Measurements from ENCODE around the gene SMYD3. TPM values are rescaled to one million over a fixed set of nuclear protein-coding genes. Genes with fewer than 3 reads are reported as not detected.

The SMYD3 gene
- total RNA-seq, 1 donor from 2014 or later = 31.9 TPM

DNA sequence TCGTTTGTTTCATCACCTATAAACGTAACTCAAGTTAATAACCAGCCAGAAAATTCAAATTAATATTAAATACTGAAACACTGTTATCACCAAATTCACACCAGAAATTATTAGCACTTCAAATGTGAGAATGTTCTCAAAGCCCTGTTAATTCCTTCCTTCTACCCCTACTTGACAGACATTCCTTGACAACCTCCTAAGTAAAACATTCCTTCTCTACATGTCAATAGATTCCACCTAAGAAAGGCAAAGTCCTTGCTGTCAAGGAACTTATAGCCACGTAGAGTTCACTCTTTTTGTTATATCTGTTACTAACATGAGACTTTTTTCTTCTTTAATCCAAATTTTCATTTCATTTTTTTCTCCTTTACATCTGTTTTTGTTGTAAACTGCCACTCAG lies 441.5 kb downstream of the SMYD3 start:
- Mint-ChIP-seq H3K9me3 (ENCODE audit: low read depth) (no peaks in the 10 kb centered on the region), H3K27ac (no peak overlapping the region), H3K4me3 (ENCODE audit: low read depth) (no peak overlapping the region), H3K4me1 (ENCODE audit: low read depth) (peaks cover 20% of the 10 kb centered on the region), H3K36me3 (ENCODE audit: insufficient read depth) (no peaks in the 10 kb centered on the region), H3K27me3 (no peaks in the 10 kb centered on the region)
- DNase-seq (ENCODE audit: low spot score, unreplicated experiment) = no peak
- TF ChIP-seq, protein P1, sequence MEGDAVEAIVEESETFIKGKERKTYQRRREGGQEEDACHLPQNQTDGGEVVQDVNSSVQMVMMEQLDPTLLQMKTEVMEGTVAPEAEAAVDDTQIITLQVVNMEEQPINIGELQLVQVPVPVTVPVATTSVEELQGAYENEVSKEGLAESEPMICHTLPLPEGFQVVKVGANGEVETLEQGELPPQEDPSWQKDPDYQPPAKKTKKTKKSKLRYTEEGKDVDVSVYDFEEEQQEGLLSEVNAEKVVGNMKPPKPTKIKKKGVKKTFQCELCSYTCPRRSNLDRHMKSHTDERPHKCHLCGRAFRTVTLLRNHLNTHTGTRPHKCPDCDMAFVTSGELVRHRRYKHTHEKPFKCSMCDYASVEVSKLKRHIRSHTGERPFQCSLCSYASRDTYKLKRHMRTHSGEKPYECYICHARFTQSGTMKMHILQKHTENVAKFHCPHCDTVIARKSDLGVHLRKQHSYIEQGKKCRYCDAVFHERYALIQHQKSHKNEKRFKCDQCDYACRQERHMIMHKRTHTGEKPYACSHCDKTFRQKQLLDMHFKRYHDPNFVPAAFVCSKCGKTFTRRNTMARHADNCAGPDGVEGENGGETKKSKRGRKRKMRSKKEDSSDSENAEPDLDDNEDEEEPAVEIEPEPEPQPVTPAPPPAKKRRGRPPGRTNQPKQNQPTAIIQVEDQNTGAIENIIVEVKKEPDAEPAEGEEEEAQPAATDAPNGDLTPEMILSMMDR (IDR thresholded peaks at IDR 0.05; ENCODE audit: unreplicated experiment) = no peak

GRCh38 chr1:246064891-246065290 lies 442.2 kb downstream of the SMYD3 start:
- DNase-seq (ENCODE audit: low spot score, unreplicated experiment) = no peak
- Mint-ChIP-seq H3K4me1 (ENCODE audit: low read depth) (peaks cover 20% of the 10 kb centered on the region), H3K27ac (no peak overlapping the region), H3K27me3 (no peaks in the 10 kb centered on the region), H3K36me3 (ENCODE audit: insufficient read depth) (no peaks in the 10 kb centered on the region), H3K9me3 (ENCODE audit: low read depth) (no peaks in the 10 kb centered on the region), H3K4me3 (ENCODE audit: low read depth) (no peak overlapping the region)
- TF ChIP-seq, protein P1 (IDR thresholded peaks at IDR 0.05; ENCODE audit: unreplicated experiment) = no peak

- no peak for DNase-seq (ENCODE audit: low spot score, unreplicated experiment)
- Mint-ChIP-seq H3K36me3 (ENCODE audit: insufficient read depth) (no peaks in the 10 kb centered on the region), H3K4me1 (ENCODE audit: low read depth) (peaks cover 20% of the 10 kb centered on the region), H3K9me3 (ENCODE audit: low read depth) (no peaks in the 10 kb centered on the region), H3K27me3 (no peaks in the 10 kb centered on the region), H3K4me3 (ENCODE audit: low read depth) (no peak overlapping the region), H3K27ac (no peak overlapping the region)
- TF ChIP-seq, protein P1 (IDR thresholded peaks at IDR 0.05; ENCODE audit: unreplicated experiment) = no peak
These were observed 444.0 kb downstream of the SMYD3 start for GRCh38 chr1:246063013-246063616.

GRCh38 chr1:246058466-246058865 lies 448.6 kb downstream of the SMYD3 start:
- Mint-ChIP-seq H3K4me1 (ENCODE audit: low read depth) (no peaks in the 10 kb centered on the region), H3K36me3 (ENCODE audit: insufficient read depth) (peaks cover 1% of the 10 kb centered on the region), H3K27ac (no peak overlapping the region), H3K9me3 (ENCODE audit: low read depth) (peaks cover 8% of the 10 kb centered on the region), H3K4me3 (ENCODE audit: low read depth) (no peak overlapping the region), H3K27me3 (no peaks in the 10 kb centered on the region)
- DNase-seq (ENCODE audit: low spot score, unreplicated experiment) = no peak
- TF ChIP-seq, protein P1 (IDR thresholded peaks at IDR 0.05; ENCODE audit: unreplicated experiment) = no peak

DNA sequence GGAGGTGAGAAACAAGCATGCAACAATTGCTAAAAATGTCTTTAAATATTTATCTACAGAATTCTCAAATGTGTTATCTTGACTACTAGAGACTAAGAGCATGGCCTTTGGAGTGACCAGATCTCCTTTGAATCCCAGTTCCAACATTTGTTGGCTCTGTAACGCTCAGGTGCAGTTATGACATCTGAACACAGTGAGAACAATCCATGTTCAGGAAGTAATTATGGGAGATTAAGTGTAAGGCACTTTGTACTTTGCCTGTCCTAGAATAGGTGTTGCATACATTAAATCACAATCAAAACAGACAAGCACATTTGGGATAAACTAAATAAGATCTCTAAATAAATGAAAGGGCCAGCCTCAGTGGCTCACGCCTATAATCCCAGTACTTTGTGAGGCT lies 454.5 kb downstream of the SMYD3 start:
- Mint-ChIP-seq H3K9me3 (ENCODE audit: low read depth) (peaks cover 8% of the 10 kb centered on the region), H3K4me3 (ENCODE audit: low read depth) (no peak overlapping the region), H3K36me3 (ENCODE audit: insufficient read depth) (peaks cover 1% of the 10 kb centered on the region), H3K27ac (no peak overlapping the region), H3K27me3 (no peaks in the 10 kb centered on the region), H3K4me1 (ENCODE audit: low read depth) (no peaks in the 10 kb centered on the region)
- TF ChIP-seq, protein P1 (IDR thresholded peaks at IDR 0.05; ENCODE audit: unreplicated experiment) = no peak
- no peak for DNase-seq (ENCODE audit: low spot score, unreplicated experiment)

Data from progenitor cell of endocrine pancreas (in vitro differentiated cells).